Activated CD8-positive, alpha-beta T cell treated with anti-CD3 and anti-CD28 coated beads for 36 hours (primary cell): ENCODE data around the gene MIER2. TPM values are rescaled to one million over a fixed set of nuclear protein-coding genes. Genes with fewer than 3 reads are reported as not detected.

Experiments used
- ATAC-seq: fragments of 200-7000 bp; cut with Tn5 transposase; one replicate; pipeline ENCODE4 v1.10.0; 2021; ENCODE audit warnings: mild to moderate bottlenecking, moderate library complexity
- CTCF ChIA-PET: fragments of 350-600 bp; sonication (Branson Sonifier 250); formaldehyde crosslinking; loops from one replicate; lab custom pipeline; 2021; ENCODE audit warnings: antibody characterized with exemption; lab: Charles Lee
- POLR2A ChIA-PET: fragments of 350-600 bp; sonication (Branson Sonifier 250); formaldehyde crosslinking; loops from one replicate; lab custom pipeline; 2021; ENCODE audit warnings: antibody characterized with exemption; lab: Charles Lee
- DNase-seq: peaks from one replicate; pipeline ENCODE4 v3.0.0-alpha.2; 2020
- H3K27ac Mint-ChIP-seq: one replicate; pipeline ENCODE4 v1.8.0; 2021; ENCODE audit warnings: mild to moderate bottlenecking, mixed read lengths
- H3K27me3 Mint-ChIP-seq: one replicate; pipeline ENCODE4 v1.8.0; 2021; ENCODE audit warnings: mixed read lengths
- H3K36me3 Mint-ChIP-seq: one replicate; pipeline ENCODE4 v1.8.0; 2021; ENCODE audit warnings: low read depth, mixed read lengths
- H3K4me1 Mint-ChIP-seq: one replicate; pipeline ENCODE4 v1.8.0; 2021; ENCODE audit warnings: low read depth, mixed read lengths
- H3K4me3 Mint-ChIP-seq: one replicate; pipeline ENCODE4 v1.8.0; 2021; ENCODE audit warnings: mild to moderate bottlenecking, moderate library complexity, mixed read lengths
- H3K9me3 Mint-ChIP-seq: one replicate; pipeline ENCODE4 v1.8.0; 2021; ENCODE audit warnings: mixed read lengths
- intact Hi-C: fragments of 100-400 bp; cut with micrococcal nuclease; formaldehyde crosslinking; loops from one replicate; pipeline ENCODE4 v1.10.0; 2022
- total RNA-seq, 2 experiments: library from RNA; stranded (reverse); gene quantifications; one replicate each; pipeline ENCODE4 v1.2.3, GENCODE V29; 2021
- TF ChIP-seq, protein P1 (sequence below): fragments of 200-600 bp; IDR thresholded peaks from one replicate; pipeline ENCODE4 v1.8.0; 2022; ENCODE audit warnings: antibody characterized with exemption, mild to moderate bottlenecking

The MIER2 gene
- total RNA-seq, 2 experiments from 2014 or later = 20.0 to 20.4 TPM

- Mint-ChIP-seq H3K27me3 (peaks cover 30% of the 10 kb centered on the region), H3K4me1 (peaks cover 8% of the 10 kb centered on the region), H3K4me3 (no peak overlapping the region), H3K36me3 (no peaks in the 10 kb centered on the region), H3K27ac (no peak overlapping the region), H3K9me3 (no peaks in the 10 kb centered on the region)
- DNase-seq (no peak), ATAC-seq (no peak)
- TF ChIP-seq, protein P1, sequence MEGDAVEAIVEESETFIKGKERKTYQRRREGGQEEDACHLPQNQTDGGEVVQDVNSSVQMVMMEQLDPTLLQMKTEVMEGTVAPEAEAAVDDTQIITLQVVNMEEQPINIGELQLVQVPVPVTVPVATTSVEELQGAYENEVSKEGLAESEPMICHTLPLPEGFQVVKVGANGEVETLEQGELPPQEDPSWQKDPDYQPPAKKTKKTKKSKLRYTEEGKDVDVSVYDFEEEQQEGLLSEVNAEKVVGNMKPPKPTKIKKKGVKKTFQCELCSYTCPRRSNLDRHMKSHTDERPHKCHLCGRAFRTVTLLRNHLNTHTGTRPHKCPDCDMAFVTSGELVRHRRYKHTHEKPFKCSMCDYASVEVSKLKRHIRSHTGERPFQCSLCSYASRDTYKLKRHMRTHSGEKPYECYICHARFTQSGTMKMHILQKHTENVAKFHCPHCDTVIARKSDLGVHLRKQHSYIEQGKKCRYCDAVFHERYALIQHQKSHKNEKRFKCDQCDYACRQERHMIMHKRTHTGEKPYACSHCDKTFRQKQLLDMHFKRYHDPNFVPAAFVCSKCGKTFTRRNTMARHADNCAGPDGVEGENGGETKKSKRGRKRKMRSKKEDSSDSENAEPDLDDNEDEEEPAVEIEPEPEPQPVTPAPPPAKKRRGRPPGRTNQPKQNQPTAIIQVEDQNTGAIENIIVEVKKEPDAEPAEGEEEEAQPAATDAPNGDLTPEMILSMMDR = no peak
- ChIA-PET CTCF (interaction anchor here (1.2 to 2.1 kb wide), 4 partner anchors 14 to 210 kb away, joined by 3 to 10 read pairs (median 4); no protein-coding TSS in a partner anchor), POLR2A (interaction anchor here (1.5 kb wide), 1 partner anchor 8 kb away, joined by 3 read pairs; no protein-coding TSS in a partner anchor)
- intact Hi-C loops = no loop called here
Observed at GRCh38 chr19:296476-297225, 47.9 kb downstream of the MIER2 start.

- ChIA-PET CTCF (interaction anchor here (0.7 to 2.1 kb wide), 6 partner anchors 9 to 215 kb away, joined by 3 to 10 read pairs (median 3); no protein-coding TSS in a partner anchor), POLR2A (interaction anchor here (1.5 kb wide), 1 partner anchor 9 kb away, joined by 3 read pairs; no protein-coding TSS in a partner anchor)
- Mint-ChIP-seq H3K4me1 (peaks cover 8% of the 10 kb centered on the region), H3K4me3 (no peak overlapping the region), H3K9me3 (no peaks in the 10 kb centered on the region), H3K27ac (no peak overlapping the region), H3K27me3 (peaks cover 30% of the 10 kb centered on the region), H3K36me3 (no peaks in the 10 kb centered on the region)
- TF ChIP-seq, protein P1 = no peak
- ATAC-seq (no peak), DNase-seq (no peak)
- intact Hi-C loops = no loop called here
Observed at GRCh38 chr19:295687-296370, 48.8 kb downstream of the MIER2 start.

DNA sequence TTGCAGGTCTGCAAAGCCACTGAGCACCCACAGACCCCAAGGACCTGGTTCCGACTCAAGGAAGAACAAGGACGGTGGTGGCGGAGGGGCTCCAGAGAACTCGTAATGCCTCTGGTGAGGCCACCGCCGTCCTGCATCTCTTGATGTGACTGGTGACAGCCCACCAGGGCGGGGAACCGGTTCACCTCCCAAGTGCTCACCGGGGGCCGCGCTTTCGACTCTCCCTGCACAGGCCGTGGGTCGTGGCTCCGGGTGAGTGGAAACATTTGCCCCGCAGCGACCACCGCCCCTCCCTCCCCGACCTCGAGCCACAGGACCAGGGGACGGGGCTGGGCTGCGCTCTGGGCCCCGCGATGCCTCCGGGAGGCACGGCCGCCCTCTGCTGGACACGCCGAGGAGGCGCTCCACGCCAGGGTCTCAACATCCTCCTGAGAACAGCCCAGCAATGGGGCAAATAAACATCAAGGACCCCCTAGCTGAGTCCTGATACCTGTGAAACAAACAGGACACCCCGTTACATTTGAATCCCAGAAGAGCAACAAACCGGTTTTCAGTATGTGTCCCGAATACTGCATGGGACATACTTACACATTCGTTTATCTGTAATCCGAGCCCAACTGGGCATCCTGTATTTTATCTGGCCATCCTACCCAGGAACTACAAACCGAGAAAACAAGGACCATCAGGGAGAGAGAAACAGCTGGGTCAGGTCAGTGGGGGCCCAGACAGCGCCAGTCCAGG lies 49.5 kb downstream of the MIER2 start:
- Mint-ChIP-seq H3K27me3 (peaks cover 35% of the 10 kb centered on the region), H3K9me3 (no peaks in the 10 kb centered on the region), H3K4me3 (no peak overlapping the region), H3K4me1 (peaks cover 11% of the 10 kb centered on the region), H3K27ac (no peak overlapping the region), H3K36me3 (no peaks in the 10 kb centered on the region)
- ATAC-seq (peak; percentile 80), DNase-seq (peak; percentile 60)
- POLR2A ChIA-PET = interaction anchor here (1.5 kb wide), 1 partner anchor 9 kb away, joined by 3 read pairs; no protein-coding TSS in a partner anchor
- CTCF ChIA-PET = interaction anchor here (0.7 to 2.1 kb wide), 7 partner anchors 8 to 215 kb away, joined by 3 to 10 read pairs (median 3); no protein-coding TSS in a partner anchor
- intact Hi-C loops = no loop called here
- TF ChIP-seq, protein P1 = peak; percentile 96

GRCh38 chr19:294341-294945 lies 50.2 kb downstream of the MIER2 start:
- H3K27ac Mint-ChIP-seq = no peak overlapping the region
- peaks cover 42% of the 10 kb centered on the region for H3K27me3 Mint-ChIP-seq
- CTCF ChIA-PET = interaction anchor here (0.8 to 1.0 kb wide), 3 partner anchors 10 to 212 kb away, joined by 3 to 5 read pairs (median 4); no protein-coding TSS in a partner anchor
- no peaks in the 10 kb centered on the region for H3K9me3 Mint-ChIP-seq
- DNase-seq (no peak), ATAC-seq (no peak)
- intact Hi-C loops = no loop called here
- H3K4me3 Mint-ChIP-seq = no peak overlapping the region
- H3K4me1 Mint-ChIP-seq = peaks cover 13% of the 10 kb centered on the region
- no peaks in the 10 kb centered on the region for H3K36me3 Mint-ChIP-seq
- TF ChIP-seq, protein P1 = no peak
- POLR2A ChIA-PET = no interaction called here
